Ishikawa (cell line): ENCODE data around the gene AGAP3.

Experiments
- CEBPB ChIP-seq: IDR thresholded peaks from 2 replicates; pipeline ENCODE4 v1.6.1; 2012
- CREB1 ChIP-seq: IDR thresholded peaks from 2 replicates; pipeline ENCODE4 v1.6.1; 2012; ENCODE audit warnings: low read depth
- EGR1 ChIP-seq: IDR thresholded peaks from 2 replicates; pipeline ENCODE4 v1.6.1; 2012
- EP300 ChIP-seq: IDR thresholded peaks from 2 replicates; pipeline ENCODE4 v1.6.1; 2012; ENCODE audit warnings: borderline replicate concordance
- FOXM1 ChIP-seq: IDR thresholded peaks from 2 replicates; pipeline ENCODE4 v1.6.1; 2012; ENCODE audit warnings: low read depth, borderline replicate concordance
- NFIC ChIP-seq: IDR thresholded peaks from 2 replicates; pipeline ENCODE4 v1.6.1; 2012
- RAD21 ChIP-seq: IDR thresholded peaks from 2 replicates; pipeline ENCODE4 v1.6.1; 2012; ENCODE audit warnings: low read depth
- TAF1 ChIP-seq: IDR thresholded peaks from 2 replicates; pipeline ENCODE4 v1.6.1; 2012; ENCODE audit warnings: low read depth, mild to moderate bottlenecking
- TCF12 ChIP-seq: IDR thresholded peaks from 2 replicates; pipeline ENCODE4 v1.6.1; 2012; ENCODE audit warnings: low read depth
- TEAD4 ChIP-seq: IDR thresholded peaks from 2 replicates; pipeline ENCODE4 v1.6.1; 2012
- USF1 ChIP-seq: IDR thresholded peaks from 2 replicates; pipeline ENCODE4 v1.6.1; 2012
- YY1 ChIP-seq: IDR thresholded peaks from 2 replicates; pipeline ENCODE4 v1.6.1; 2012; ENCODE audit warnings: low read depth
- ZBTB7A ChIP-seq: IDR thresholded peaks from 2 replicates; pipeline ENCODE4 v1.6.1; 2012; ENCODE audit warnings: low read depth
- TF ChIP-seq, protein P1 (sequence below): IDR thresholded peaks from 2 replicates; pipeline ENCODE4 v1.6.1; 2012
- TF ChIP-seq, protein P2 (sequence below): IDR thresholded peaks from 2 replicates; pipeline ENCODE4 v1.6.1; 2012; ENCODE audit warnings: low read depth, mild to moderate bottlenecking

Gene AGAP3

GRCh38 chr7:151177310-151177709 is 91.0 kb downstream of the AGAP3 start:
- TF ChIP-seq CREB1 (no peak), USF1 (no peak), YY1 (no peak), NFIC (no peak), ZBTB7A (no peak), FOXM1 (no peak), TCF12 (no peak), CEBPB (no peak), TAF1 (no peak), EP300 (no peak), EGR1 (no peak), RAD21 (no peak), TEAD4 (no peak)
- TF ChIP-seq, protein P1, sequence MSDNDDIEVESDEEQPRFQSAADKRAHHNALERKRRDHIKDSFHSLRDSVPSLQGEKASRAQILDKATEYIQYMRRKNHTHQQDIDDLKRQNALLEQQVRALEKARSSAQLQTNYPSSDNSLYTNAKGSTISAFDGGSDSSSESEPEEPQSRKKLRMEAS: no peak
- TF ChIP-seq, protein P2, sequence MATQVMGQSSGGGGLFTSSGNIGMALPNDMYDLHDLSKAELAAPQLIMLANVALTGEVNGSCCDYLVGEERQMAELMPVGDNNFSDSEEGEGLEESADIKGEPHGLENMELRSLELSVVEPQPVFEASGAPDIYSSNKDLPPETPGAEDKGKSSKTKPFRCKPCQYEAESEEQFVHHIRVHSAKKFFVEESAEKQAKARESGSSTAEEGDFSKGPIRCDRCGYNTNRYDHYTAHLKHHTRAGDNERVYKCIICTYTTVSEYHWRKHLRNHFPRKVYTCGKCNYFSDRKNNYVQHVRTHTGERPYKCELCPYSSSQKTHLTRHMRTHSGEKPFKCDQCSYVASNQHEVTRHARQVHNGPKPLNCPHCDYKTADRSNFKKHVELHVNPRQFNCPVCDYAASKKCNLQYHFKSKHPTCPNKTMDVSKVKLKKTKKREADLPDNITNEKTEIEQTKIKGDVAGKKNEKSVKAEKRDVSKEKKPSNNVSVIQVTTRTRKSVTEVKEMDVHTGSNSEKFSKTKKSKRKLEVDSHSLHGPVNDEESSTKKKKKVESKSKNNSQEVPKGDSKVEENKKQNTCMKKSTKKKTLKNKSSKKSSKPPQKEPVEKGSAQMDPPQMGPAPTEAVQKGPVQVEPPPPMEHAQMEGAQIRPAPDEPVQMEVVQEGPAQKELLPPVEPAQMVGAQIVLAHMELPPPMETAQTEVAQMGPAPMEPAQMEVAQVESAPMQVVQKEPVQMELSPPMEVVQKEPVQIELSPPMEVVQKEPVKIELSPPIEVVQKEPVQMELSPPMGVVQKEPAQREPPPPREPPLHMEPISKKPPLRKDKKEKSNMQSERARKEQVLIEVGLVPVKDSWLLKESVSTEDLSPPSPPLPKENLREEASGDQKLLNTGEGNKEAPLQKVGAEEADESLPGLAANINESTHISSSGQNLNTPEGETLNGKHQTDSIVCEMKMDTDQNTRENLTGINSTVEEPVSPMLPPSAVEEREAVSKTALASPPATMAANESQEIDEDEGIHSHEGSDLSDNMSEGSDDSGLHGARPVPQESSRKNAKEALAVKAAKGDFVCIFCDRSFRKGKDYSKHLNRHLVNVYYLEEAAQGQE: no peak

GRCh38 chr7:151178236-151178635 is 92.0 kb downstream of the AGAP3 start:
- TF ChIP-seq FOXM1 (no peak), CEBPB (no peak), EP300 (no peak), YY1 (no peak), TCF12 (no peak), USF1 (no peak), ZBTB7A (no peak), EGR1 (no peak), NFIC (no peak), CREB1 (no peak), RAD21 (no peak), TEAD4 (no peak), TAF1 (no peak)
- TF ChIP-seq, protein P2: no peak
- TF ChIP-seq, protein P1: no peak

DNA sequence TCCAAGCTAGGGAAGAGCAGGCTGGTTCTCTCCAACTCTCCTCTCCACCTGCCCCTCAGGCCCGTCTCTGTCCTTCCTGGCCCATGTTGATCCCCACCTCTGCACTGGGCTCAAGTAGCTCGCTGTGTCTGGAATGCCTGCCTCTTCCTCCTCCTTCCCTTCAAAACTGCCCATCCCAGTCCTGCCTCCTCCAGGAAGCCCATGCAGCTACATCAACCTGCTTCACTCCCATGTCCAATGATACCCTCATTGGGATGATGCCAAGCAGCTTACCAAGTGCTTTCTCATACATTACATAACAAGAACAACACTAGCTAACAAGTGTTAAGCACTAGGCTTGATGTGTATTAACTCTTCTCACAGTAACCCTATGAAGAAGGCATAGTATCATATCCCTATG is 92.6 kb downstream of the AGAP3 start:
- TF ChIP-seq CREB1 (no peak), TEAD4 (no peak), YY1 (no peak), TAF1 (no peak)

- TF ChIP-seq EP300: no peak
Measured at GRCh38 chr7:151179287-151179860, 93.1 kb downstream of the AGAP3 start.

DNA sequence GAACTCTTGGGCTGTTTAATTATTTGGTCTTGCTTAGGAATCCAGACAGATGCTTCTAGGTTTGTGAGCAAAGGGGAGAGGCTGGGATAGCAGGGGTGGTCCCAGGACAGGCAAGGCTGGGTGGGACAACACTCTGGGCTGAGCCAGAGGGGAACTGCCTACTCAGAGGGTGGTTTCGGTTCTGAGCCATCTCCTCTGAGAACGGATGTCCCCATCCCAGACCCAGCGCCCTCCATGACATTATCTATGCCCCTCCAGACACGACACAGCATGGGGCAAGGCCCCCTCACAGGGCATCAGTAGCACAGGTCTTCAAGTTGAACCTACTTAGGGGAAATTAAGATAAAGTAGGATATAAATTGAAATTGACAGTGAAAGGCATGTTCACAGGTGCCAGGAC is 93.7 kb downstream of the AGAP3 start:
- TF ChIP-seq TCF12: no peak
- no peak for TF ChIP-seq FOXM1

- TF ChIP-seq EGR1 (no peak), RAD21 (no peak), EP300 (no peak), CEBPB (no peak), USF1 (no peak), FOXM1 (no peak), TAF1 (no peak)
Measured at GRCh38 chr7:151181011-151181431, 94.7 kb downstream of the AGAP3 start.
